GM18511 (cell line): Measurements from ENCODE around the gene MLNR.

Experiments
- ATAC-seq: cut with Tn5 transposase; IDR thresholded peaks from one replicate; pipeline ENCODE4 v1.9.1; 2021; ENCODE audit warnings: mild to moderate bottlenecking, moderate library complexity; ENCODE audit not compliant: unreplicated experiment

Gene MLNR

DNA sequence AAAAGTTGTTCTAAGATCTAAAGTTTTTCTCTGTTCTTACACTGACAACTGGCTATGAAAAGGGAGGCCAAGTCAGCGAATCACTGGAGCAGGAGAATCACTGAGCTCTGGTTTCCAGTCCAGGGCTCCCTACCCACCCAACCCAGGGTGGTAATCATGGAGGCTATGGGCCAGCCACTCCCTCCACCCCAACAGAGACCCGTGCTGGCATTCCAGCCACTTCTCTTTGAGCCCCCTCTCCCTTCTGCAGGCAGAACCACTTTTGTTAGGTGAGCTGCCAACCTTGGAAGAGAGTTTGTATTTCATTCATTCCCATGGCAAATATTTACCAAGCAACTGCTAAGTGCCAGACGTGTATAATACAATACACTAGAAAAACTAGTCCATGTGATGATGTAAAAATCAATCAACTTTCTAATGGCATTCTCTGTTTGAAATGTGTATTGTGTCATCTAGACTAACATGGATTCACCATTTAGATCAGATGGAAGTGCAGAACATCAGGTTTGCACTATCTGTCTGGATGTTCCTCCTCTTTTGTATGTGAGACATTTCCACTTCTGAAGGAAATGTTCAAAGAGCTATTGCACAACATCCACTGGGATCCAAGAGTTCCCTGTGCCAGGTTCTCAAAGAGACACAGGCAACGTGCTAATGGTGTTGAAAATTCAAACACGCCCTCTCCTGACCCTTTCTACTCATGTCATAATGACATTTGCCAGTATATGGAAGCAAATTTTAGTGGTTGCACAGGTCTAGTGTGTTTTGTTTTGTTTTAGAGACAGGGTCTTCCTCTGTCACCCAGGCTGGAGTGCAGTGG is 5.3 kb downstream of the MLNR start:
- no peak for ATAC-seq

DNA sequence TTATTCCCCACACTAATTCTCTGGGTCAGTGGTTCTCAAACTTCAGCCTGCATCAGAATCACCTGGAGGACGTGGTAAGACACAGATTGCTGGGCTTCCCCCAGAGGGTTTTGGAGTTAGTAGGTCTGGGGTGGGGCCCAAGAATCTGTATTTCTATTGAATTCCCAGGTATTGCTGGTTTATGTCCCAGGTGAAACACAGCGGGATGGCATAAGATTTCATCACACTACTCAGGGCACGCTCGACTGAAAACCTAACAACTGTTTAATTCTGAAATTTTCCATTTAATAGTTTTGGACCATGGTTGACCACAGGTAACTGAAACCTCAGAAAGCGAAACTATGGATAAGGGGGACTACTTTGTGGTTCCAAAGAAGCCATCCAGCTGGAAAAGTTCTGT is 6.5 kb downstream of the MLNR start:
- ATAC-seq: no peak

DNA sequence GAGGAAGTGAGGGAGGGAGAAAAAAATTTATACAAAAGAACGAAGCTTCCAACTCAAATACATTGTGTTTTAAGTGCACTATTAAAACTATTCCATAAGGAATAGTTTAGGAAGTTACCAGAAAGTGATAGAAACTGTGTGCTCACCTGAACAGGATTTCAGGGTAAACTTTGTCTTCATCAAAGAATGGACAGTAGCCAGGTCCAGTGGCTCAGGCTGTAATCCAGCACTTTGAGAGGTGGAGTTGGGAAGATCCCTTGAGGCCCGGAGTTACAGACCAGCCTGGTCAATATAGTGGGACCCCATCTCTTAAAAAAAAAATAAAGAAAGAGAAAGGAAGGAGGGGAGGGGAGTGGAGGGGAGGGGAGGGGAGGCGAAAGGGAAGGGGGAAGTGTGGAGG is 14.6 kb downstream of the MLNR start:
- ATAC-seq: no peak

DNA sequence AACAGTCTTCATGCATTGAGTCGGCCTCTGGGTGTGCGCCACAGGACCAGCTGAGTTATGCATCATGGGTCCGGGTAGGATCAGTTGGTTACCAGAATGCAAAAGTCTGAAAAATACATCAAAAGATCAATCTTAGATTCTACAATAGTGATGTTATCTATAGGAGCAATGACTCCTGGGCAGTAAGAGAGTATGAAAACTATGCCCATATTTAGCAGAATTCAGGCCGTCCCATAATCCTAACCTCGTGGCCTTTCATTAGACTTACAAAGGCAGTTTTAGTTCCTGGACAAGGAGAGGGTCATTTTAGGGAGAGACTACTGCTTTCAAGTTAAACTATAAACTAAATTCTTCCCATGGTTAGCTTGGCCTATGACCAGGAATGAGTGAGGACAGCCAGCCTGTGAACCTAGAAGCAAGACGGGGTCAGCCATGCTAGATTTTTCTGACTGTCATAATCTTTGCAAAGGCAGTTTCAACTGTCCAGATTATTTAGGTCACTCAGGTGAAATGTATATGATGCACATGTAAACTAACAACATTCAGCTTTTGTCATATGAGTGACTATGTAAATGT is 15.8 kb downstream of the MLNR start:
- no peak for ATAC-seq

DNA sequence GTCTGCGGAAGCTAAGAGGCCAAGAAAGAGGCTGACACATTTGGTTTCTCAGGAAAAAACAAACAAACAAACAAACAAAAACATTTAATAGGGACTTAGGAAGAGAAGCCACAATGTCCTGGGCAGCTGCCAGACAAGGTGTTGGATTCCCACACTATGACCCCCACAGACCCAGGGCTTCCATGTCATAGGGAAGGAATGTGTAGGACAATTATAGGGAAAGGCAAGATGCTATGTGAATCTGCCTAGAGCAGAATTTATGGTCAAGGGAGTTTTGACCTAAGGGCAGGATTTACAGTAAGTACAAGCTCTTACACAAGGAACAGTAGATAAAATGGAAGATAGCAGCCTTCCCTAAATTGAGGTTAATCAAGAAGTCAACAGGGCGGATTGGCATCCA is 18.5 kb downstream of the MLNR start:
- no peak for ATAC-seq

DNA sequence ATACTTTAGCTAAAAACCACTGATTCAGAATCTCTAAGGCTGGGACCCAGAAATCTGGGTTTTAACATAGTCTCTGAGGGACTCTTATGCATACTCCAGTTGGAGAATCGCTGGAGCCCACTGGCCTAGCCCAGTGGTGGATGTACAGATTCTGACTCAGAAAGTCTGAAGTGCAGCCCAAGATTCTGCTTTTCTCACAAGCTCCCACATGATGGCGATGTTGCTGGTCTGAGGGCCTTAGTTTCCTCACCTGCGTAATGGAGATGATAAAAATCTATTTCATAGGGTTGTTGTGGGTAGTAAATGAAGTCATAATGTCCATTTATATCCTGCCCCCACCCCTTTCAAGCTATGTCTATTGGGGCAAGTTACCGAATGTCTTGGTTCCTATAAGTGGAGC is 19.9 kb downstream of the MLNR start:
- ATAC-seq: no peak

DNA sequence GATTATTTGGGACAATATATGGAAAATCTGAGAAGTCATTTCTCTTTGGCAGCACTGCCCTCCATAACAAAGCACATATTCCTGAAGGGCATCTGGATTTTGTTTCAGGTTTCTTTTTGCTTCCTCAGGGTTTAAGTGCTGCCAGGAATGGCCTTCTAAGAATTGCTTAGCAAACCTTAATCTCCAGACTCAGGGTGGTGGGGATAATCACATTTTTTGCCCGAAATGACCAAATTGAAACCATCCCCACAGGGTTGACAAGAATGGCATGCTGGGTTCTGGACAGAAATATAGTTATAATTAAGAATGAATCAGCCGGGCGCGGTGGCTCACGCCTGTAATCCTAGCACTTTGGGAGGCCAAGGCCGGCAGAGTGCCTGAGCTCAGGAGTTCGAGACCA is 21.2 kb downstream of the MLNR start:
- no peak for ATAC-seq

DNA sequence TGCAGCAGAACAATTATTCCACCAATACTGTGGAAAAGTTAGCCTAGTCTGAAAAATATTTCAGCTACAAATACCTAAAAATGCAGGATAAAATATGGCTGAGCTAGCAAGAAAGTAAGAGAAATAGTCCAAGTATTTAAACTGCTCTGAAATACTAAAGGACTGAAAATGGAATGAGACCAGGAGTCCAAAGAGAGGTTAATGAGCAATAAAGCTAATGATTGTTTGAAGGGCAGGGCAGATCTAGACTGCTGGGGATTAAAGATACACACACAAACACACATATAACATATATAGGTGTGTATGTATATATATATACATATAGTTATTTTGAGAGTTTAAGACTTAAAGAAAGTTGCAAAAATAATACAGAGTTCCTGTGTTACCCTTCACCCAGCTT is 25.0 kb downstream of the MLNR start:
- no peak for ATAC-seq

DNA sequence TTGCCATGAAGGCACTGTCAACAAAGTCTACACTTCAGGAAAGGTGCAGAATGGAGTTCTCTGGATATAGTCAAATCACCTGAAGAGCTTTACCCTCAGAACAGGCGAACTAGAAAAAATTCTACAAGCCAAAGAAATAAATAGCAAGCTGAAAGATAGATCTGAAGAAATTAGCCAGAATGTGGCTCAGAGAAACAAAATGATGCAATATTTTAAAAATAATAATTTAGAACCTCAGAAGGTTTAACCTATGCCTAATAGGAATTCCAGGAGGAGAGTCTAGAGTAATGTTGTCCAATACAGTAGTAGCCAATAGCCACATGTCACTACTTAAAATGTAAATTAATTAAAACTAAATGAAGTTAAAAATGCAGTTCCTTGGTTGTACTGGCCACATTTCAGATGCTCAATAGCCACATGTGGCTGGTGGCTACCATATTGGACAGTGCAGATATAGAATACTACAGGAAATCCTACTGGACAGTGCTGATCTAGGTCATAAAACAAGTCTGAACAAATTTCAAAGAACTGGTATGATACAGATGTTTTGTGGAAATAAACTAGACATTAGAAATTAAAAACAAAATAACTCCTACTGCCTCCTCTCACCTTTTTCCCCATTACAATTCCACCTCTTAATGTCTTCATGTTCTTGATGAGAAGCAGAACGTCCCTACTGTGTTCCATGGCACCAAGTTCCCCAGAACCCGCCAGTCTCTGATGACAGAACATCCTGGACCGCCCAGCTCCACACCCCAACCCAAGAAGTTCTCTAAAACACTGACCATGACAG is 26.9 kb downstream of the MLNR start:
- ATAC-seq: peak; percentile 53

DNA sequence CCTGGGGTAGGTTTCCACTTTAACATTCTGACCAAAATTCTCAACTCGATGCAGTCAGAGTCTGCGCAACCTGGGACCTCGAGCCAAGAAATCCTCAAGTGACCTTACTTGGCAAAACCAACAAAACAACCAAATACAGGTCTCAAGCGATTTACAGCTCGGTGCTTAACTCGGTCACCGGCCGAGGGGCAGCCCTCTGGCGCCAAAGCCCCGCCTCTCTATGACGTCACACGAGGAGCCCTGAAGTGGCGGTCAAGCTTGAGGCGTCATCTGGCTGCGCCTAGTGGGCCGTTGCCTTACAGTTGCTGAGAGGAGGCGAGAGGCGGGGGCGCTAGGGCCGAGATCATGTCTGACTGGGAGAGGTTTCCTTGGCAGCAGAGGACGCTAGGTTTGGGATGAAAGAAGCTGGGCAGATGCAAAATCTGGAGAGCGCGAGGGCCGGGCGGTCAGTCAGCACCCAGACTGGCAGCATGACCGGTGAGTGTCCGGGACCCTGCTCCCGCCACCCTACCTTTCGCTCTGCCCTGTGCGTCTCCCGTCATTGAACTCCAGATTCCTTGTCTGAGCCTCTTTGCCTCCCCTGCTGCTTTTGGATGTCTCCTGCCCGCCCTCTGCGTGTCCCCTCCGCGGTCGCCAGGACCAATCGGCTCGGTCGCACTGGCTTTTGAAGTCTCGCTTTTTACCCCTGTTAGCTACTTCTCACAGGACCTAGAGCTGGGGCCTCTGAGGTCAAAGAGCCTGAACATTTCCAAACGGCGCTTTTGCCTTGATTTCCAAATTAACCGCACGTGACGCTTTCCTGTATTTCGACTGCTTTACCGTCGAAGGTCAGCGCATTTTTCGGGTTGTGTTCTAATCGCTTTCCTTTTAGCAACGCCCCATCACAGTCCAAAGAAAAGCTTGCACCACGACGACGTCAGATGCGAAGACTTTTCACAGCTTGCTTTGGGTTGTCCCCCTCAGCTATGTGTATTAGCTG is 27.8 kb downstream of the MLNR start, which contains the start of gene CDADC1:
CDADC1 (plus strand) TSS at position 283 of the 979 bp plus-strand sequence; CDS start at position 396, 113 bp downstream.
- ATAC-seq: peak; percentile 97

DNA sequence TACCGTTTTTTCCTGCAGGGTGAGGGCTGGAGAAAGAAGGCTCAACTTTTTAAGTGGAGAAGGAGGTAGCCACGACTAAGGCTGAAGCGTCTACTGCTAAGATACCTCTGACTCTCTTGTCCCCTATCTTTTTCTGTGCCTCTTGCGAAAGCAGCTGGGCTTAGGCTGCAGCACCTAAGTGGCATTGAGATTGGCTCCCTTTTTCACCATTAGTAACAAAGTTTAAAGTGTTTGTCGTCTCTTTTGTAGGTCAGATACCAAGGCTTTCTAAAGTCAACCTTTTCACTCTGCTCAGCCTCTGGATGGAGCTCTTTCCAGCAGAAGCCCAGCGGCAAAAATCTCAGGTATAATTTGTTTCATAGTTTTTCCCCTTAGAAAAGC is 28.5 kb downstream of the MLNR start:
- peak; percentile 2 for ATAC-seq

DNA sequence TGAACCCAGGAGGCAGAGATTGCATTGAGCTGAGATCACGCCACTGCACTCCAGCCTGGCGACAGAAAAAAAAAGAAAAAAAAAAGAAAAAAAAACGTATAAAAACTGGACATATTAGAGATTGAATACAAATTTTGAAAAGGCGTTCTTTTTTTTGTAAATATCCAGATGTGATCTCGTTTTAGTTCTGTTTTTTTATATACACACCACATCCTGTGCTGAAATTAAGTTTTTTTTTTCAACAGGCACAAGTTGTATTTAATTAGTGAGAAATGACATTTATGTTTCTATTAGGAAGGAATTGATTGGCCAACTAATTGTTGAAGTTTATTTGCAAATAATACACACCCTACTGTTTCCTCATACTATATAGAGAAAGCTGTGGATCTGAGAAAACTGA is 31.2 kb downstream of the MLNR start:
- no peak for ATAC-seq

DNA sequence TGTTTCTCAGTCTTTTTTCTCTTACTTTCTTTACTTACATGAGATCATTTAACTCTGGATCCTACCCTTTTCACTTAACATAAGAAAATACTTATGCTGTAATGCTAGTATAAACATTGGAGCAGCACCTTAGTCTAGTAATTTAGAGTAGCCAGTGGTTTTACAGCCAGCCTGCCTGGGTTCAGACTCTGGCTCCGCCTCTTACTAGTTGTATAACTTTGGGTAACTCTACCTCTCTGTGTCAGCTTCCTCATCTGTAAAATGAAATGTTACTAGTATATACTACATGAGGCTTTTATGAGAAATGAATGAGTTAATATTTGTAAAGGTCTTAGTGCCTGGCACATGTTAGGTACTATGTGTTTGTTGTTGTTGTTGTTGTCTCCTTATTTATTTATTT is 33.2 kb downstream of the MLNR start:
- no peak for ATAC-seq

DNA sequence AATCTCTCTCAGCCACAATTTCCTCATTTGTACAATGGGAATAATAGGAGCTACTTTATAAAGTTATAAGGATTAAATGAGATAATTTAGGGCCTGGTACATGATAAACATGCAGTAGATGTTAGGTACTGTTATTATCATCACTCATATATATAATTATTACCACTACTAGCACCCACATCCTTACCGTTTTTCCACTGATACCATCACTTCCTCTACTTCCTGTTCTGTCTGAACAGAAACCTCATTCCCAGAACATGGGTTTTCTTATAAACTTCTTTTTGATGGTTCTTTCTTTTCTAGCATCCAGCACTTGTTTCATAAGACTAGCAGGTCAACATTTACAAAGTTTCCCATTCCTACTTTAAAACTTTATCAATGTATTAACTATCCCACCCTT is 33.9 kb downstream of the MLNR start:
- ATAC-seq: no peak

DNA sequence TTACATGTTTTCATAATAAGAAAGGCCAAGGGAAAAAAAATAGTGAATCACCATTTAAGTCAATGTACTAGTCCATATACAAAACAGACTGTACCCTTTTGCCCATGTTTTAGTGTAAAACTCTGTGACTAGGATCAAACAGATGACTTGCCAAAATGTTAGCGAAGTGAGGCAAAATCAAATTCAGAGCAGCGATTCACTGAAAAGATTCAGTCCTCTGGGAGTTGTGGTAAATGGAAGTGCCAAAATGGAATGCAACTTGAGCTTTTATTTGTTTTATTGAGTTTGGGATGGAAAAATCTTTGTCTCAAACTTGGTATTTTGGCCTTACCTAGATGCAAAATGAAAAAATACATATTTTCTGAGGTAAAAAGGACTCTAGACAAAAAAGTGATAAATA is 36.7 kb downstream of the MLNR start:
- no peak for ATAC-seq

DNA sequence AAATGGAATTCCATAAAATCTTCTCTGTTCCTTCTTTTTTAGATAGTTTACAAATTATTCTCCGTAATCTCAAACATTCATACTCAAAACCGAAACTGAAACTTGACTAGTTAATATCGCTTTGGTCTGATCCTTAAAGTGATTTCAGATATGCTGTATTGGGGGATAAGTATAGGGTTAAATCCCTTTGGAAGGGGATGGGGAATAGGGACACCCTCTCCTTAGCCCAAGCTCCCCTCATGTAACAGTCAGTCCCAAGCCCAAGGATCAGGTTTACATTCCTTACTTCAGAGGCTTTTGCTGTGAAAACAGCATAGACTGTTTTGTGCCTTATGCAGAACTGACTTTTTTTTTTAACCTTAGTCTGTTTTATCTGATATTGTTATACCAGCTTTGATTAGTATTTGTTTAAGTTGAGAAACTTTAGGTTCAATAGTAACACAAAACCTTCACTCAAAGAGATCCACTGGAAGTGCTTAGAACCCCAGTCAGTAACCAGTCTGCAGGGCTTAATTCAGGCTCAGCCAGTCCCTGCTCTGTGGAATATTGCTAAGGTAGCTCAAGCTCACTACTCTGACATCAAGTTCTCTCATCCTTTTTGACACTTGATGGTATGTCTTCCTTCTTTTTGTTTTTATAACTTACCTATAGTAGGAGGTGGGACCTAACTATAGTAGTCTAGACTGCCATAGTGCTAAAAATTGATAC is 38.1 kb downstream of the MLNR start:
- ATAC-seq: no peak

DNA sequence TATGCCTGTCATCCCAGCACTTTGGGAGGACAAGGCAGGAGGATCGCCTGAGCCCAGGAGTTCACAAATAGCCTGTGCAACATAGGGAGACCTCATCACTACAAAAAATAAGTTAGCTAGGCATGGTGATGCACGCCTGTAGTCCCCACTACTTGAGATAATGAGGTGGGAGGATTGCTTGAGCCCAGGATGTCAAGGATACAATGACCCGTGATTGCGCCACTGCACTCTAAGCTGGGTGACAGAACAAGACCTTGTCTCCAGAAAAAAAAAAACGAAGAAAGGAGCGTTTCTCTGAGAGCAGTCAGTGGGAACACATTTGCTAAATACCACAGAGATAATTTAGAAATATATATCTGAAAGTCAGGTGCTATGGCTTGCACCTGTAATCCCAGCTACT is 39.4 kb downstream of the MLNR start:
- ATAC-seq: no peak

DNA sequence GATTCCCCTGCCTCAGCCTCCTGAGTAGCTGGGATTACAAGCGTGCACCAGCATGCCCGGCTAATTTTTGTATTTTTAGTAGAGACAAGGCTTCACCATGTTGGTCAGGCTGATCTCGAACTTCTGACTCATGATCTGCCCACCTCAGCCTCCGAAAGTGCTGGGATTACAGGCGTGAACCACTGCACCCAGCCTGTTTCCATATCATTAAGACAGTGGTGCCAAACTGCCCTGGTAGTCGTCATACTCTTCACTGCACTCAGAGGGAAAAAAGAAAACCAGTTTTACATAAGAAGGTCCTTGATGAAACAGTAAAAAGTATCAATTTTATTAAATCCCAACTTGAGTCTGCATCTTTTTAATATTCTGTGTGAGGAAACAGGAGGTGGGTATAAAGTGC is 42.5 kb downstream of the MLNR start:
- ATAC-seq: no peak

DNA sequence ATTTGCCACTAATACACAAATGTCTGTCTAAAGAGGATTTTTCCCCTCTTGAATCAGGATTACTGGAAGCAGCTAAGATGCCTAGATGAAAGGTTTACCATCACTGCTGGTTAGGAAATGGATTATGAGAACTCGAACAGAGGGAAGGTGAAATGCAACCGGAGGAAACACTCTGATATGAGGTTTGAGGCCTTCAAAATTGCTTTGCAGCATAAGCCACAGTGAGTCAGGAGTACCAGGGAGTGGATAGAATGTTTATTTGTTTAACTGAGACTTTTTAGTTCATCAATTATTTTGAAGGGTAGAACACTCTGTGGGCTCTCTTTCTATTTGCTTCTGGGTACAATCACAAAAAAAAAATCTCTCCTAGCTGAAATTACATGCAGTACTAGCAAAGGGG is 45.7 kb downstream of the MLNR start:
- no peak for ATAC-seq

DNA sequence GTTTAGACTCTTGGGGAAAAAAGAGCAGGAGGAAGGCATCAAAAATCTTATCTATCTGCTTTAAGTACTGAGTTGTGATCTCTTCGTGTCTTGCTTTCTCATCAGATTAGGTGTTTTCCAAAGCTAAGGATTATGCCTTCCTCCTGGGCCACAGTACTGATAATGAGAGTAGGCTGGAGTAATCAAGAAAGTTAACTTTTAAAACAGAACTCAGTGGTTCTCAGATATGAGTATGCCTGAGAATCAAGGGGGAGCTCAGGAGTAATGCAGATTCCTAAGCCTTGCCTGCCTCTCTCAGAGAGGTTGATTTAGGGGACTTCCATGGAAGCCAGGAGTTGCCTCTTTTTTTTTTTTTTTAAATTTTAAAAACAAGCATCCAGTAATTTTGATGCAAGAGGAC is 51.1 kb downstream of the MLNR start:
- ATAC-seq: no peak
